Measurements from ENCODE around the gene CCDC40.

The CCDC40 gene

DNA sequence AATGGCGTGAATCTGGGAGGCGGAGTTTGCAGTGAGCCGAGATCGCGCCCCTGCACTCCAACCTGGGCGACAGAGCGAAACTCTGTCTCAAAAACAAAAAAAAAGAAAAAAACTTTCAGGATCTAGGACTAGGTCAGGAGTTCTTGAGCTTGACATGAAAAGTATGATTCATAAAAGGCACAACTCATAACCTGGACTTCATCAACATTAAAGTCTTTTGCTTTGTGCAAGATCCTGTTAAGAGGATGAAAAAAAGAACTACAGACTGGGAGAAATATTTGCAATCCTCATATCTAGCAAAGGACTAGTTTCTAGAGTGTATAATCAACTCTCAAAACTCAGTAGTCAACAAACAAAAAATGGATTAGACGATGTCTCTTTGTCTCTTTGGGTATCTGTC lies 40.7 kb upstream of the CCDC40 start:
- Mint-ChIP-seq H3K4me1 (peaks cover 72% of the 10 kb centered on the region), H3K36me3 (no peaks in the 10 kb centered on the region), H3K4me3 (no peak overlapping the region), H3K9me3 (no peaks in the 10 kb centered on the region), H3K27me3 (no peaks in the 10 kb centered on the region), H3K27ac (peak overlapping the region; percentile 96)

DNA sequence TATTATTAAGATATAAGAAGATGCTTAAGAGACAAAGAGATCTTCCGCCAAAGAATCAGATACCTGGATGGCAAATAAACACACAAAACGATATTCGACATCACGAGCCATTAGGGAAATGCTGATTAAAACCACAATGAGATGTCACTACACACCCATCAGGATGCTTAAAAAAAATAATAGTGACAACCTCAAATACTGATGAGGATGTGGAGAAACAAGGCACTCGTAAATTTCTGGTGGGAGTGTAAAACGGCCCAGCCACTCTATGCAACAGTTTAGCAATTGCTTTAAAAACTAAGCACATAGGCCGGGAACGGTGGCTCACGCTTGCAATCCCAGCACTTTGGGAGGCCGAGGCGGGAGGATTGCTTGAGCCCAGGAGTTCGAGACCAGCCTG lies 40.2 kb upstream of the CCDC40 start:
- Mint-ChIP-seq H3K27ac (peak overlapping the region; percentile 96), H3K27me3 (no peaks in the 10 kb centered on the region), H3K4me3 (peak overlapping the region; percentile 42), H3K4me1 (peaks cover 66% of the 10 kb centered on the region), H3K36me3 (no peaks in the 10 kb centered on the region), H3K9me3 (no peaks in the 10 kb centered on the region)

DNA sequence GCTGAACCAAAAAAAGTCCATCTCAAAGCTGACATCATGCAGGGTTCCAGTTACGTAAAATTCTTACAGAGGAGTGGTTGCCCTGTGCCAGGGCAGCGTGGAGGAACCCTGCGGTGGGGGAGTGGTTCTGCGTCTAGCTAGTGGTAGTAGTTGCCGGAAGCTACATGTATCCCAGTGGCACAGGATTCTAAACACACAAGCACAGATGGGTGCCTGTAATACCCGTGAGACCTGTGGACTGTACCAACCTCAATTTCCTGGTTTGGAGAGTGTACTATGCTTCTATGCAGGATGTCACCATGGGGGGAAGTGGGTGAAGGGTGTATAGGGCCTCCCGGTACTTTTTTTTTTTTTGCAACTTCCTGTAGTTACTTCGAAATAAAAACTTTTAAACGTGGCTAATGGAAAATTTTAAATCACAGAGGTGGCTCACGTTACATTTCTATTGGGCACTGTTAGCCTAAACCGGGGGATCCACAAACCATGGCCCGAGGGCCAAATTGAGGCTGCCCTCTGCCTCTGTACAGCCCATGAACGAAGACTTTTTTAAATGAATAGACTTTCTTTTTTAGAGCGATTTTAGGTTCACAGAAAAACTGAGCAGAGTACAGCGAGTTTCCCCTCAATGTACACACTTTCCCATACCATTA lies 39.3 kb upstream of the CCDC40 start:
- no peaks in the 10 kb centered on the region for H3K9me3 Mint-ChIP-seq
- no peaks in the 10 kb centered on the region for H3K27me3 Mint-ChIP-seq
- H3K36me3 Mint-ChIP-seq = no peaks in the 10 kb centered on the region
- peaks cover 65% of the 10 kb centered on the region for H3K4me1 Mint-ChIP-seq
- peak overlapping the region; percentile 96 for H3K27ac Mint-ChIP-seq
- peak overlapping the region; percentile 72 for H3K4me3 Mint-ChIP-seq

DNA sequence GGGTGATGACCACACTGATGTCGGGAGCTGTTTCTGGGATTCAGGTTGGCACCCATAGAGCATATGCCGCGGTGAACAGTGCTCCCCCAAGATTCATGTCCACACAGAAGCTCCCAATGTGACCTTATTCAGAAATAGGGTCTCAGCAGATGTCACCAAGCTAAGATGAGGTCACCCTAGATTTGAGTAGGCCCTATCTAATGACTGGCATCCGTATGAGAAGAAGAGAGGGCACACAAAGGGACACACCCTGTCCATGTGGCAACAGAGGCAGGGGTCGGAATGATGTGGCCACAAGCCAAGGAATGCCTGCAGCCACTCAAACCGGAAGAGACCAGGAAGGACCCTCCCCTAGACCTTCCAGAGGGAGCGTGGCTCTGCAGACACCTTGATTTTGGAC lies 36.3 kb upstream of the CCDC40 start:
- H3K9me3 Mint-ChIP-seq = no peaks in the 10 kb centered on the region
- H3K4me1 Mint-ChIP-seq = peaks cover 39% of the 10 kb centered on the region
- no peak overlapping the region for H3K27ac Mint-ChIP-seq

DNA sequence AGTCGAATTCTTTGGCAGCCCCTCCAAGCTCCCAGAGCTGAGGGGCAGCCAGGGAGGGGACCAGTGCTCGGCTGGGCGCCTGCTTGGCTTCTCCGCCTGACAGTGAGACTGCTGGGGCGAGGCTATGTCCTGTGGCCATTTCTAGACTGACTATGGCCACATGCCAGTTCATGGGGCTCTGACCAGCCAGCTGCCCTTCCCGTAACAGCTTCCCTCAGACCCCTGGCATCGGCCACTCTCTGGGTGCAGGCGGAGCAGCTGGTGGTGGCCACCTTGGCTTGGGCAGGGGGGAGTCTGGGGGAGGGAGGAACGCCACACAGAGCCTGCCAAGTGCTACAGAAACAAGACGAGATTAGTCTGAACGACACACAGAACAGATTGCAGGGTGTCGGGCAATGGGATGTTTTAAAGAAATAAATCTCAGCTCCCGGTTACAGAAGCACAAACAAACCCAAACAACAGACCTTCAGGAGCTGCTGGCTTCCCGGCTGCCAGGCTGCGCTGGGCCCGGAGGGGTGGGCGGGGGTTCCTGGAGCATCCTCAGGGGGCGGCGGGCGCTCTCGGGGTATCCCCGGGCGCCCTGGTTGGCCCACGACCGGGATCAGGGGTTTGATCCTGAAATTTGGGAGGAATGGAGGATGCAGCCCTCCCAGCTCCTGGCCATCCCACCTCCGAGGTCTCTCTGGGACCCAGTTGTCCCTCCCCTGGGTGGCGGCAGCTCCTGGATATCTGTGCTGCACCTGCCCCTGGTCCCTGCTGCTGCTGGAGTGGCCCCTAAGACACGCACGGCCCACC lies 35.3 kb upstream of the CCDC40 start:
- no peak overlapping the region for H3K27ac Mint-ChIP-seq
- H3K27me3 Mint-ChIP-seq = no peaks in the 10 kb centered on the region
- H3K9me3 Mint-ChIP-seq = no peaks in the 10 kb centered on the region
- peaks cover 36% of the 10 kb centered on the region for H3K4me1 Mint-ChIP-seq
- H3K4me3 Mint-ChIP-seq = no peak overlapping the region
- H3K36me3 Mint-ChIP-seq = no peaks in the 10 kb centered on the region

More for the DNA sequence above, 36.3 kb upstream of the CCDC40 start:
- Mint-ChIP-seq H3K36me3 (no peaks in the 10 kb centered on the region), H3K4me3 (no peak overlapping the region), H3K27me3 (no peaks in the 10 kb centered on the region)

DNA sequence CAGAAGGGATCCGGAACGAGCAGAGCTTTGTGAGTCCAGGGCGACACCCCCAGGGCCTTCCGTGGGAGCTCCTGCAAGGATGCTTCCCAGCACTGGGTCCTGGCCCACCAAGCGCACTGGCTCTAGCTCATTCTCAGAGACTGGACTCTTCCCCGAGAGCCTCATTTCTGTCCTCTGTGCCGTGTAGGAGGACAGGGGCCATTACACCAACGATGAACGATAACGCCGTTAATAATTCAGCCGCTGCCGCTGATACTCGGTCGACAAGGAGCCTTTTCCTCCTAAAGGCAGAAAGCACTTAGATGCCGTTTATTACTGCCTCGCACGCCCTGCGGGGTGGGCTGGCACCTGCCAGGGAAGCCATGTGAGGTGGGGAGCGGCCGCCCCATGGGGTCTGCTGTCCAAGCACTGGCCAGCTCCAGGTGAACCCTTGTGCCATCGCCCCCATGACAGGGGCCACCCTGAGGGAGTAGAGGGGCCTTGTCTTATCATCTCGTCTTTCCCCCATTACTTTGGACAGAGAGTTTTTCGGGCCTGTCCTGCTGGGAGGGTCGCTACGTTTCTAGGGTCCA lies 34.3 kb upstream of the CCDC40 start:
- peaks cover 28% of the 10 kb centered on the region for H3K4me1 Mint-ChIP-seq
- no peaks in the 10 kb centered on the region for H3K36me3 Mint-ChIP-seq
- peak overlapping the region; percentile 85 for H3K27ac Mint-ChIP-seq
- no peaks in the 10 kb centered on the region for H3K9me3 Mint-ChIP-seq
- H3K27me3 Mint-ChIP-seq = no peaks in the 10 kb centered on the region
- H3K4me3 Mint-ChIP-seq = no peak overlapping the region

DNA sequence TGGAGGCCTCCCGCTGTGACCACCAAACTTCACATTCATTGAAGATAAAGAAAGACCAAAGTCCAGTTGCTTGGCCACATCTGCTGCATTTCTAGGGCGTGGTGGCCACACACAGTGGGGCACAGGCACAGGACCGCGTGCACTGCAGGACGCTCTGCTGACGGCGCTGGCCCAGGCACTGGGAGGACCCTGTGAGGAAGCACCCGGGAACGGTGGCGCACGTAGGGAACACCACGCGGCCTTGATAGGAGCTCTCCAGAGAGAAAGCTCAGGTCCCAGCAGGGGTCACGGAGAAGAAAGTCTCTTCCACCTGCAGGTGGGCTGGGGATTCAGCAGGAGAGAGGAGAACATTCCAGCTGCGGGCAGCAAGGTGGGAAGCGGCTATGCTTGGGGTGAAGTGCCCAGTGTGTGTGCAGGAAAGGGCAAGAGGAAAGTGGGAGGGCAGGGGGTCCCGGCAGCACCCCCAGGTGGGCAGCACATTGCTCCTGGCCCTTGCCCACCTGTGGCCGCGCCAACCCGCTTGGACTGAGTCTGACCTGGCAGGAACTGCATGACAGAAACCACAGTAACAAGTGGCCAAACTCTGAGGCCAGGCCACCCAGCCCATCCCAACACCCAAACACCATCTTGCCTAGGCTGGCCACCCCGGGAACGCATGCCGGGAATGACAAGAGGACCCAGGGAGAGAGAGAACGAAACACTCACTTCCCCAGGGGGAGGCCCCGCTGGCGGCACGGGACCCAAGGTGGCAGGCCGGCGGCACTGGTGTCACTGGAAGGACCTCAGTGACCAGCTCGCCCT lies 33.6 kb upstream of the CCDC40 start:
- Mint-ChIP-seq H3K27me3 (no peaks in the 10 kb centered on the region), H3K4me1 (peaks cover 20% of the 10 kb centered on the region), H3K36me3 (no peaks in the 10 kb centered on the region), H3K4me3 (no peak overlapping the region), H3K27ac (peak overlapping the region; percentile 85), H3K9me3 (no peaks in the 10 kb centered on the region)

DNA sequence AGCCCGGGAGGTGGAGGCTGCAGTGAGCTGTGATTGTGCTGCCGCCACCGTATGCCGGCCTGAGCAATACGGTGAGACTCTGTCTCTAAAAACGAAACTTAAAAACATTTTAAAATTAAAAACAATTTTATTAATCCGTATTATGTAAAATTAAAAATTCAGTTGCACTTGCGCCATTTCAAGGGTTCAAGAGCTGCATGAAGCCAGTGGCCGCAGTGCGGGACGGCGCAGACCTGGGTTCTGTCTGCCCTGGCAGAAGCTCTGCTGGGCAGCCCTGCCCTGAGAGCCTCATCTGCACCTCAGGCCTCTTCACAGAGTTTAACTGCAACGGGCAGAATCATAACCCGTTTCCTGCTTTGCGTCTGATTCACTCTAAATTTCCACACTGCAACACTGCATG lies 32.5 kb upstream of the CCDC40 start:
- Mint-ChIP-seq H3K4me1 (peaks cover 13% of the 10 kb centered on the region), H3K27me3 (no peaks in the 10 kb centered on the region), H3K9me3 (no peaks in the 10 kb centered on the region), H3K27ac (no peak overlapping the region), H3K36me3 (no peaks in the 10 kb centered on the region), H3K4me3 (no peak overlapping the region)

DNA sequence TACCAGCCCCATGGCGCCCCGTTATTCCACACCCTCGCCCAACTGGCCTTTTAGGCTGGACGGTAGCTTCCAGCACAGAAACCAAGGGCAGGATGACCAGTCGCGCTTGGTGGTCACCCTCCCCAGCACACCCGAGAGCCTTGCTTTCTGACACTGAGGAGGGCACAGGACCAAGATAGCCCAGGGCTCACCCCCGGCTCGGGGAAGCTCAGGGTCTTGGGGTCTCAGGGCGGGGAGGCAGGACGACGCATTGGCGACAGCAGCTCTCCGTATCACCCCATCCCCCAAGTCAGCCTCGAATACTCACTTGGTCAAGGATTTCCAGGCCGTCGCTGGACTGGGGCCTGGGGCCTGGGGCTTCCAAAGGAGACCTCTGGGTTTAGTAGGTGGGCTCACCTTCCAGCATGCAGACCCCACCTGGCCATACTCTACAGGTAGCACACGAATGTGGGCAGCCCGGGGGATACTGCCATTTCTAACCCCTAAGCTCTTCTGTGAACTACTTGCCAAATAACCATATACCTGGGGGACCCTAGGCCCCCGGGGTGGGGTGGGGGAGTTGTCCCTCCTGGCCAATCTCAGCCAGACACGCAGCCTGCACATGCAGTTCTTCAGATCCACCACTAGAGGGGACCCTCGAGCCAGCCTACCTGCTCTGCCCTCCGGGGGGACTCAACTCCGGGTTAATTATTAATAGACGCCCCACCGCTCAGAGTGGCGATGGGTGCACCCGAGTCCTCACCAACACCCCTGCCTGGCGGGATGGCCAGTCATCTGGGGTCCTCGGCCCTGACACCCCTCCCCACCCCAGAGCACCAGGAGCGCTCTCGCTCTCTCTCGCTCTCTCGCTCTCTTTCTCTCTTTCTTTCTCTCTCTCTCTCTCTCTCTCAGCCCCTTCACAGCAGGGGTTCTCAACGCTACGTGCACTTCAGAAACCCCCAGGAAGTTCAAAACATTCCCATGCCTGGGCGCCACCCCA lies 30.8 kb upstream of the CCDC40 start:
- H3K9me3 Mint-ChIP-seq = no peaks in the 10 kb centered on the region
- no peaks in the 10 kb centered on the region for H3K27me3 Mint-ChIP-seq
- no peaks in the 10 kb centered on the region for H3K36me3 Mint-ChIP-seq
- H3K4me1 Mint-ChIP-seq = peaks cover 8% of the 10 kb centered on the region
- no peak overlapping the region for H3K4me3 Mint-ChIP-seq
- no peak overlapping the region for H3K27ac Mint-ChIP-seq

DNA sequence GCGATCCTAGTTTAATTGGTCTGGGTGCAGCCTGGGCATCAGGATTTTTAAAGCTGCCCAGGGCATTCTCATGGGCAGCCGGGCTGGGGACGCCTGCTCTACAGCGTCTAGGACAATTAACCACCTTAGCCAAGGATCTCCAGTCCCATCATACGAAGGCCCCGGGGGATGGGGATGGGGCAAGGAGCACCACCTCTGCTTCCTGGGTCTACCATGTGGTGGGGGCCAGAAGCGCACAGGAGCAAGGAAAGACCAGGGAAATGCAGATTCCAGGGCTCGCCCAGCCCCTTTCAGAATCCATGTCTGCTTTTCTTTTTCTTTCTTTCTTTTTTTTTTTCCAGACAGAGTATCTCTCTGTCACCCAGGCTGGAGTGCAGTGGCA lies 30.1 kb upstream of the CCDC40 start:
- Mint-ChIP-seq H3K36me3 (no peaks in the 10 kb centered on the region), H3K27ac (no peak overlapping the region), H3K4me1 (peaks cover 8% of the 10 kb centered on the region), H3K9me3 (no peaks in the 10 kb centered on the region), H3K27me3 (no peaks in the 10 kb centered on the region), H3K4me3 (no peak overlapping the region)

DNA sequence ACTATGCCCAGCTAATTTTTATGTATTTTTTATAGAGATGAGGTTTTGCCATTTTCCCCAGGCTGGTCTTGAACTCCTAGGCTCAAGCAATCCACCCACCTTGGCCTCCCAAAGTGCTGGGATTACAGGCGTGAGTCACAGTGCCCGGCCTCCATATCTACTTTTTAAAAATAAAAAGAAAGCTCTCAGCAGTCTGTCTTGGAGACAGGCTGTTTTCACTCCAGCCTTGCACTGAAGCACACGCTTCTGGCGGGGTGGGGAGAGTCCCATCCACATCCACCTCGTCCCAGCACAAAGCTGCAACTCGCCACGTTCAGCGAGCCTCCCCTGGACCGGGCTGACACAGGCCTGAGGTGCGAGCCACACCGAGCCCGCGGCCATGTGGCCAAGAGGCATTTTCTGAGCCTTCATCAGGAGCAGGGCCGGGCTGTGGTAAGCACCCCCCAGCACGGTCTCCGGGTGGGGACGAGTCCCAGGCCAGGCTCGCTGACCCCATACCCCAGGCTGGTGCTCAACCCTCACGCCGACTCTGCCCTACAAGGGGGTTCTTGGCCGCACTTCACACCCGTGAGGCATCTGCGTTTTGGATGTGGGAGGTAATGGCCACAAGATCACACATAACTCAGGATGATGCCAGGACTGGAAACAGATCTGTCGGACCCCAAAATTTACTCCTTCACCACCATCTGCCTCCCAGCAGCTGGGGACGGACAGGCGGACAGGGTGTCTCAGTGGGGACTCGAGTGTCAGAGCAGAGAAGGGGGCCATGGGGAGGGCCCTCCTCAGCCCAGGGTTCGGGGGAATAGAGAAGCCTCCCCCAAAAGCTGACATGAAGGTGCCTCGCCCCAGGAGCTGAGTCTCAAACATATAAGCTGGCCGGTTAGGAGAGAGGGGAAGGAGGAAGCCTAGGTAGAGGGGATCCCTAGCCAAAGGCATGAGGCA lies 29.4 kb upstream of the CCDC40 start:
- no peak overlapping the region for H3K27ac Mint-ChIP-seq
- H3K27me3 Mint-ChIP-seq = no peaks in the 10 kb centered on the region
- no peak overlapping the region for H3K4me3 Mint-ChIP-seq
- H3K36me3 Mint-ChIP-seq = no peaks in the 10 kb centered on the region
- no peaks in the 10 kb centered on the region for H3K9me3 Mint-ChIP-seq
- H3K4me1 Mint-ChIP-seq = peaks cover 8% of the 10 kb centered on the region

DNA sequence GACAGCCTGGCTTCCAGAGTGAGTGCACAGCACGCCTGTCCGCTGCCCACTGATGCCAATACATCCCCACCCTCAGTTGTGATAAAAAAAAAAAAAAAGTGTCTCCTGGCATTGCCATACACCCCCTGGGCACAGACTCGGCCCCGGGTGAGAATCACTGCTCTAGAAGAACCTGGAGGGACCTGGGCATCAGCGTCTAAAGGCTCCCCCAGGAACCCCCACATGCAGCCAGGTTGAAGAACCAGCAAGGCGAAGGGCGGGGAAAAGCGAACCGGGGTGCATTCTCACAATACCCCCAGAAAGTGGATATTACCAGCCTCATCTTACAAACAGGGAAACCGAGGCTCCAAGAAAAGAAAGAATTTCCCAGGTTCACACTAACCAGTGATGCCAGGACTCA lies 28.5 kb upstream of the CCDC40 start:
- Mint-ChIP-seq H3K36me3 (no peaks in the 10 kb centered on the region), H3K9me3 (no peaks in the 10 kb centered on the region), H3K4me1 (peaks cover 8% of the 10 kb centered on the region), H3K4me3 (no peak overlapping the region), H3K27ac (no peak overlapping the region), H3K27me3 (no peaks in the 10 kb centered on the region)

DNA sequence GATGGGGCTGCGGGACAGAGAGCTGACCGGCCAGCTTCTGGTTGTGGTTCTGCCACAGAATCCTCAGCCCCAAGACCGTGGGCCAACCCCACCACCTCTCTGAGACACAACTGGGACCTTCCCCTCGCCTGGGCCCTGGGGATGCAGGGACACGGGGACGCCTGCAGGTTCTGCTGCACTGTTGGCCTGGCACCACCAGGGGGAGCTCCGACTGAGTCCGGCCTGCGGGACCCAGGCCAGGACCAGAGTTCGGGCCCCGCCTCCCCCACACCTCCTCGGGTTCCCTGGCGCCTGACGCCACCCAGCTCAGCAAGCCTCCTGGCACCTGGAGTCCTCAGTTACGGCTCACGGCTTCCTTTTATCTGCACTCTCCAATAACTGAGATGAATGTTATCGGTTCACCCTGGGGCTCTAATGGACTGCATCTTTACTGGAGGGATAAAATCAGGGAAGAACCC lies 28.0 kb upstream of the CCDC40 start:
- no peaks in the 10 kb centered on the region for H3K27me3 Mint-ChIP-seq
- H3K36me3 Mint-ChIP-seq = no peaks in the 10 kb centered on the region
- H3K4me3 Mint-ChIP-seq = no peak overlapping the region
- H3K27ac Mint-ChIP-seq = no peak overlapping the region
- H3K4me1 Mint-ChIP-seq = peaks cover 8% of the 10 kb centered on the region
- H3K9me3 Mint-ChIP-seq = no peaks in the 10 kb centered on the region

DNA sequence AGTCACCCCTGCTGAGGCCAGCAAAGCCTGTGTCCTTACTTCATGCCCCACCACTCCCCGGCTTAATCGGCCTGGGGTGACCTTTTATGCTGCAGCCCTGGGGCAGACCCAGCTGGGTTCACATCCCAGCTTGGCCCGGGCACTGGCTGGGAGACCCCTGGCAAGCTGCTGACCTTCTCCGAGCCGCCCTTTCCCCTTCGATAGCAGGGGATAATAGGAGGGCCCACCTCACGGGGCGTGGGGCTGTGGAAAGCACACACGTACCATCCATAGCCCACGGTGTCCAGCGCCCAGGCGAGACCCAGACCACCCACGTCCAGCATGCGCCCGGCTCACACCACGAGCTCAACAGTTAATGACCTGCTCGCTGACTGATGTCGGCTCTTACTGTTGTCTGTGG lies 27.6 kb upstream of the CCDC40 start:
- no peaks in the 10 kb centered on the region for H3K27me3 Mint-ChIP-seq
- H3K4me1 Mint-ChIP-seq = peaks cover 8% of the 10 kb centered on the region
- H3K4me3 Mint-ChIP-seq = no peak overlapping the region
- H3K9me3 Mint-ChIP-seq = no peaks in the 10 kb centered on the region
- no peaks in the 10 kb centered on the region for H3K36me3 Mint-ChIP-seq
- H3K27ac Mint-ChIP-seq = no peak overlapping the region
